Smooth muscle cell (in vitro differentiated cells): ENCODE measurements around the gene MCOLN1. TPM values are rescaled to one million over a fixed set of nuclear protein-coding genes. Genes with fewer than 3 reads are reported as not detected.

Experiments
- DNase-seq: peaks from one replicate; lab custom pipeline; 2025; ENCODE audit not compliant: unreplicated experiment; lab: John Stamatoyannopoulos, UW
- H2AFZ ChIP-seq: fragments of 200-600 bp; sonication (generic); 2 replicates; pipeline ENCODE4 v1.6.0; 2016; ENCODE audit warnings: antibody characterized with exemption, low read depth, mild to moderate bottlenecking
- H3F3A ChIP-seq: fragments of 200-600 bp; sonication (generic); 2 replicates; pipeline ENCODE4 v1.6.0; 2017; ENCODE audit warnings: antibody characterized with exemption, low read depth
- H3K27ac ChIP-seq: fragments of 200-600 bp; sonication (generic); 2 replicates; pipeline ENCODE4 v1.5.1; 2016; ENCODE audit warnings: low read depth, mild to moderate bottlenecking
- H3K27me3 ChIP-seq: fragments of 200-600 bp; sonication (generic); 2 replicates; pipeline ENCODE4 v1.6.1; 2016; ENCODE audit warnings: low read depth, mild to moderate bottlenecking
- H3K36me3 ChIP-seq: fragments of 200-600 bp; sonication (generic); 2 replicates; pipeline ENCODE4 v1.5.1; 2016; ENCODE audit warnings: low read depth
- H3K4me1 ChIP-seq: fragments of 200-600 bp; sonication (generic); 2 replicates; pipeline ENCODE4 v1.5.1; 2016; ENCODE audit warnings: low read depth
- H3K4me2 ChIP-seq: fragments of 200-600 bp; sonication (generic); 2 replicates; pipeline ENCODE4 v1.6.0; 2016; ENCODE audit warnings: mild to moderate bottlenecking
- H3K4me3 ChIP-seq: fragments of 200-600 bp; sonication (generic); 2 replicates; pipeline ENCODE4 v1.5.1; 2016; ENCODE audit warnings: mild to moderate bottlenecking
- H3K79me2 ChIP-seq: fragments of 200-600 bp; sonication (generic); 2 replicates; pipeline ENCODE4 v1.6.0; 2016; ENCODE audit warnings: low read depth, mild to moderate bottlenecking
- H3K9ac ChIP-seq: fragments of 200-600 bp; sonication (generic); 2 replicates; pipeline ENCODE4 v1.6.0; 2016; ENCODE audit warnings: low read depth
- H3K9me3 ChIP-seq: fragments of 200-600 bp; sonication (generic); replicated peaks from 2 replicates; pipeline ENCODE4 v1.5.1; 2016; ENCODE audit warnings: low read depth
- H4K20me1 ChIP-seq: fragments of 200-600 bp; sonication (generic); 2 replicates; pipeline ENCODE4 v1.6.0; 2016; ENCODE audit warnings: low read depth
- CTCF ChIP-seq: fragments of 200-600 bp; sonication (generic); IDR thresholded peaks from 2 replicates; pipeline ENCODE4 v1.5.1; 2017; ENCODE audit warnings: borderline replicate concordance, mild to moderate bottlenecking, antibody characterized with exemption; ENCODE audit not compliant: insufficient read depth, poor library complexity, severe bottlenecking
- WGBS: methylation state at CpG from one replicate; pipeline ENCODE4 v1.1.7; 2016; ENCODE audit warnings: low lambda C conversion rate; 5-methylcytosine and 5-hydroxymethylcytosine counted together
- polyA plus RNA-seq: library from polyadenylated mRNA; unstranded; fragments of >200 nt; fragmentation: Nextera tagmentation; extraction: Ambion mirVana; gene quantifications from 2 replicates; pipeline ENCODE4 v1.2.1, GENCODE V29; 2016
- total RNA-seq: library from RNA; depleted of rRNA; stranded (reverse); fragments of >200 nt; gene quantifications from 2 replicates; pipeline ENCODE4 v1.2.3, GENCODE V29; 2014

The MCOLN1 gene
- total and polyA plus RNA-seq, 2 experiments from 2014 or later: 9.8 to 19.2 TPM

DNA sequence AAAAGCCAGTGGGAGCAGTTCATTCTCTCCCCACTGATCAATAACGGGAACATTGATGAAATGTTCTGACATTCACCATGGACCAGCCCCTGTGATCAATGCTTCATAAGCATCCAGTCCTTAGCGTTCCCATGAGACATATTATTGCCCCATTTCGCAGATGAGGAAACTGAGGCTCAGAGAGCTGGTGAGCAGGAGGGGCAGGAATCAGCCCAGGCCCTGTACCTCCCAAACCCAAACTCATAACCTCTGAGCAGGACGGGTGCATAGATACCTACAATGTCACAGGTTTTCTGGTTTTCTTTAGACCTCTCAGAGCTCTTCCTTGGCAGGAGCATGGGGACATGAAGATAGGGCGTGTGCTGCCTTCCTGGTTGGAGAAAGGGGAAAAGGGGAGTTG is 2.1 kb downstream of the MCOLN1 start:
- H4K20me1 ChIP-seq: no peaks in the 10 kb centered on the region
- TF ChIP-seq CTCF: no peak
- no peaks in the 10 kb centered on the region for H3K36me3 ChIP-seq

GRCh38 chr19:7524992-7525739 is 2.7 kb downstream of the MCOLN1 start:
- Histone ChIP-seq H3K9ac (no peak overlapping the region), H3F3A (no peaks in the 10 kb centered on the region), H3K4me1 (peaks cover 7% of the 10 kb centered on the region), H3K4me3 (no peak overlapping the region), H3K79me2 (no peaks in the 10 kb centered on the region), H3K36me3 (no peaks in the 10 kb centered on the region), H2AFZ (no peak overlapping the region), H3K27ac (no peak overlapping the region), H3K27me3 (no peaks in the 10 kb centered on the region), H4K20me1 (no peaks in the 10 kb centered on the region), H3K9me3 (no peaks in the 10 kb centered on the region), H3K4me2 (no peak overlapping the region)
- TF ChIP-seq CTCF: no peak
- 98% methylated on average over 20 of the region's 20 CpGs for WGBS
- no peak for DNase-seq

More for the DNA sequence above, 2.1 kb downstream of the MCOLN1 start:
- no peak for DNase-seq
- no peaks in the 10 kb centered on the region for H3K9me3 ChIP-seq
- no peak overlapping the region for H3K4me3 ChIP-seq
- H3K4me2 ChIP-seq: no peak overlapping the region
- peaks cover 7% of the 10 kb centered on the region for H3K4me1 ChIP-seq
- H3K9ac ChIP-seq: no peak overlapping the region
- no peaks in the 10 kb centered on the region for H3K79me2 ChIP-seq
- no peaks in the 10 kb centered on the region for H3F3A ChIP-seq
- no peak overlapping the region for H3K27ac ChIP-seq
- H2AFZ ChIP-seq: no peak overlapping the region
- H3K27me3 ChIP-seq: no peaks in the 10 kb centered on the region
- 97% methylated on average over 5 of the region's 5 CpGs for WGBS

GRCh38 chr19:7526059-7526929 is 3.9 kb downstream of the MCOLN1 start:
- no peaks in the 10 kb centered on the region for H3K9me3 ChIP-seq
- 95% methylated on average over 26 of the region's 31 CpGs for whole genome bisulfite sequencing
- H2AFZ ChIP-seq: no peak overlapping the region
- no peak overlapping the region for H3K4me2 ChIP-seq
- H3K27ac ChIP-seq: no peak overlapping the region
- no peaks in the 10 kb centered on the region for H3F3A ChIP-seq
- H3K4me3 ChIP-seq: no peak overlapping the region
- no peak overlapping the region for H3K9ac ChIP-seq
- H3K27me3 ChIP-seq: no peaks in the 10 kb centered on the region
- no peak for TF ChIP-seq CTCF
- no peak for DNase-seq
- no peaks in the 10 kb centered on the region for H3K36me3 ChIP-seq
- no peaks in the 10 kb centered on the region for H4K20me1 ChIP-seq
- peaks cover 7% of the 10 kb centered on the region for H3K4me1 ChIP-seq
- H3K79me2 ChIP-seq: no peaks in the 10 kb centered on the region
